CD4-positive, CD25-positive, alpha-beta regulatory T cell (primary cell): ENCODE data around the gene HNRNPA3. TPM values are rescaled to one million over a fixed set of nuclear protein-coding genes. Genes with fewer than 3 reads are reported as not detected.

Source experiments
- ATAC-seq, 2 donors: fragments of 150-1000 bp; cut with Tn5 transposase; one replicate each; pipeline ENCODE4 v1.10.0; 2021; ENCODE audit warnings: low read depth in 2 of 2, moderate number of reproducible peaks in 2 of 2, moderate library complexity in 1 of 2
- DNase-seq, 3 donors: peaks; one replicate each; pipeline versions ENCODE4 v3.0.0 to v3.0.0-alpha.2; 2012 to 2022; ENCODE audit warnings: mixed read lengths in 1 of 3
- H3K27ac ChIP-seq: one replicate; pipeline ENCODE4 v1.7.0; 2013; ENCODE audit warnings: mild to moderate bottlenecking, low read length; ENCODE audit not compliant: insufficient read depth, poor library complexity, severe bottlenecking
- H3K27me3 ChIP-seq: one replicate; pipeline ENCODE4 v1.7.0; 2013; ENCODE audit warnings: low read length; ENCODE audit not compliant: control insufficient read depth, insufficient read depth
- H3K36me3 ChIP-seq: one replicate; pipeline ENCODE4 v1.7.0; 2013; ENCODE audit warnings: mild to moderate bottlenecking, low read length, moderate library complexity; ENCODE audit not compliant: control insufficient read depth, insufficient read depth
- H3K4me1 ChIP-seq: 2 replicates; pipeline ENCODE4 v1.7.0; 2013; ENCODE audit warnings: mild to moderate bottlenecking, low read length; ENCODE audit not compliant: insufficient read depth, control insufficient read depth, poor library complexity, severe bottlenecking
- H3K4me3 ChIP-seq: one replicate; pipeline ENCODE4 v1.7.0; 2013; ENCODE audit warnings: low read depth, mild to moderate bottlenecking, low read length, moderate library complexity
- H3K9me3 ChIP-seq, 2 experiments: 1 replicate in 1 of 2; 2 replicates in 1 of 2; pipeline ENCODE4 v1.7.0; 2013; ENCODE audit warnings: low read length in 2 of 2, mild to moderate bottlenecking in 1 of 2, moderate library complexity in 1 of 2; ENCODE audit not compliant: control insufficient read depth in 2 of 2
- H3K27ac Mint-ChIP-seq, 3 donors: one replicate each; pipeline ENCODE4 v1.8.0; 2020 to 2022; ENCODE audit warnings: mild to moderate bottlenecking in 3 of 3, mixed read lengths in 3 of 3, moderate library complexity in 2 of 3
- H3K27me3 Mint-ChIP-seq: one replicate; pipeline ENCODE4 v1.8.0; 2022; ENCODE audit warnings: mild to moderate bottlenecking, mixed read lengths
- H3K36me3 Mint-ChIP-seq: one replicate; pipeline ENCODE4 v1.8.0; 2020; ENCODE audit warnings: mixed read lengths
- H3K4me1 Mint-ChIP-seq, 4 donors: one replicate each; pipeline ENCODE4 v1.8.0; 2020 to 2022; ENCODE audit warnings: mixed read lengths in 4 of 4, mild to moderate bottlenecking in 1 of 4
- H3K4me3 Mint-ChIP-seq, 4 donors: one replicate each; pipeline ENCODE4 v1.8.0; 2020 to 2022; ENCODE audit warnings: mild to moderate bottlenecking in 4 of 4, mixed read lengths in 4 of 4, moderate library complexity in 3 of 4
- H3K9me3 Mint-ChIP-seq, 7 donors: one replicate each; pipeline ENCODE4 v1.8.0; 2020 to 2022; ENCODE audit warnings: mixed read lengths in 7 of 7, mild to moderate bottlenecking in 3 of 7, moderate library complexity in 2 of 7
- polyA plus RNA-seq, 4 donors: library from polyadenylated mRNA; unstranded; fragments of 300-500 nt; fragmentation: Illumina TruSeq; gene quantifications; one replicate each; pipeline ENCODE4 v1.2.3, GENCODE V29; 2021
- total RNA-seq: library from RNA; stranded (reverse); gene quantifications from one replicate; pipeline ENCODE4 v1.2.3, GENCODE V29; 2022

HNRNPA3 gene
- total and polyA plus RNA-seq, 5 donors from 2014 or later = 38.8 to 231 (median 58.1) TPM

GRCh38 chr2:177271981-177272666 is 59.5 kb downstream of the HNRNPA3 start:
- Histone ChIP-seq H3K4me3 (no peak overlapping the region), H3K36me3 (no peaks in the 10 kb centered on the region), H3K27ac (no peak overlapping the region), H3K4me1 (no peaks in the 10 kb centered on the region), H3K9me3 (no peaks in the 10 kb centered on the region), H3K27me3 (no peaks in the 10 kb centered on the region)
- H3K27me3 Mint-ChIP-seq = no peaks in the 10 kb centered on the region
- no peak overlapping the region for H3K27ac Mint-ChIP-seq
- ATAC-seq = no peak
- no peak overlapping the region for H3K4me3 Mint-ChIP-seq
- no peak for DNase-seq
- peaks cover 2 to 15% (median 5%) of the 10 kb centered on the region in 4 donors for H3K4me1 Mint-ChIP-seq
- no peaks in the 10 kb centered on the region for H3K36me3 Mint-ChIP-seq
- no peaks in the 10 kb centered on the region for H3K9me3 Mint-ChIP-seq

- Histone ChIP-seq H3K4me3 (no peak overlapping the region), H3K27me3 (no peaks in the 10 kb centered on the region), H3K4me1 (no peaks in the 10 kb centered on the region), H3K9me3 (no peaks in the 10 kb centered on the region), H3K27ac (no peak overlapping the region), H3K36me3 (no peaks in the 10 kb centered on the region)
- Mint-ChIP-seq H3K27ac (no peak overlapping the region), H3K4me3 (no peak overlapping the region), H3K27me3 (no peaks in the 10 kb centered on the region), H3K36me3 (no peaks in the 10 kb centered on the region), H3K9me3 (no peaks in the 10 kb centered on the region), H3K4me1 (peaks cover under 1 to 9% (median 2%) of the 10 kb centered on the region in 4 donors)
- DNase-seq (no peak), ATAC-seq (no peak)
Measured at GRCh38 chr2:177272765-177273164, 60.2 kb downstream of the HNRNPA3 start.

- no peak overlapping the region for H3K4me3 ChIP-seq
- DNase-seq (no peak), ATAC-seq (no peak)
- no peaks in the 10 kb centered on the region for H3K27me3 Mint-ChIP-seq
- H3K27me3 ChIP-seq = no peaks in the 10 kb centered on the region
- no peaks in the 10 kb centered on the region for H3K36me3 ChIP-seq
- H3K9me3 ChIP-seq = no peaks in the 10 kb centered on the region
- no peaks in the 10 kb centered on the region for H3K4me1 ChIP-seq
- H3K9me3 Mint-ChIP-seq = no peaks in the 10 kb centered on the region
- H3K36me3 Mint-ChIP-seq = no peaks in the 10 kb centered on the region
- H3K27ac Mint-ChIP-seq = no peak overlapping the region
- peaks cover 0 to 2% (median 2%) of the 10 kb centered on the region in 4 donors for H3K4me1 Mint-ChIP-seq
- no peak overlapping the region for H3K27ac ChIP-seq
- no peak overlapping the region for H3K4me3 Mint-ChIP-seq
Measured at GRCh38 chr2:177273408-177273807, 60.8 kb downstream of the HNRNPA3 start.

Other genes with a start within 250 kb of the HNRNPA3 start
- 121 TPM for gene NFE2L2, start 51.9 kb downstream of the HNRNPA3 start, total RNA-seq
- 10 to 100 TPM; 44.5 to 64.7 (median 55.5) TPM for gene NFE2L2, start 51.9 kb downstream of the HNRNPA3 start, polyA plus RNA-seq
- gene AGPS, start 180.0 kb downstream of the HNRNPA3 start, total RNA-seq = 29.4 TPM
- 10 to 100 TPM; 15.6 to 23.1 (median 19.7) TPM for gene AGPS, start 180.0 kb downstream of the HNRNPA3 start, polyA plus RNA-seq